Measurements from ENCODE around the gene NIPAL1.

NIPAL1 gene

DNA sequence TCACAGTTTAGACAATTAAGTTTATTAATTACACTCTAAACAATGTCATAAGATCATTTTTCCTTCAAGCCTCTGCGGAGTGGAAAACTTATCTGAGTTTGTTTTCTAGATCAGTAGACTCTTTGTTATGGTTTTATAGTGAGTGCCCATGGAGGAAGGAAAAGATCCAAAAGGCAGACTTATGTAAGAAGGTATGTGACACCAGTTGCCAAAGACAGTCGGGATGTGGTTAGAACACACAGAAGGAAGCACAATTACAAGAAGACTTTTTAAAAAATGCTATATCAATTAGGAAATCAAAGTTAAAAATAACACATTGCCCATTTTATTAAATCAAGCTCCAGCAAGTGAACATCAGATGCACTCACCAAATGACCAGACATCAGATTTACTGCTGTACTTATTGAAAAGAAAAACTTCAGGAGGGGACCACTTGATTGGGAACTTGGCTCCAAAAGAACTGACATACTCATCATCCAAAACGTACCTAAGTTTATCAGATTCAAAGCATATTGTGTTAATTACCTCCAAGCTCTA is 57.1 kb downstream of the NIPAL1 start:
- ChIA-PET CTCF (interaction anchor here (0.6 kb wide), 1 partner anchor 509 kb away, joined by 3 read pairs; no protein-coding TSS in a partner anchor), POLR2A (ENCODE audit: low non-redundant PET) (no interaction called here)
- no peak for DNase-seq (ENCODE audit: low spot score)
- TF ChIP-seq, protein P1, sequence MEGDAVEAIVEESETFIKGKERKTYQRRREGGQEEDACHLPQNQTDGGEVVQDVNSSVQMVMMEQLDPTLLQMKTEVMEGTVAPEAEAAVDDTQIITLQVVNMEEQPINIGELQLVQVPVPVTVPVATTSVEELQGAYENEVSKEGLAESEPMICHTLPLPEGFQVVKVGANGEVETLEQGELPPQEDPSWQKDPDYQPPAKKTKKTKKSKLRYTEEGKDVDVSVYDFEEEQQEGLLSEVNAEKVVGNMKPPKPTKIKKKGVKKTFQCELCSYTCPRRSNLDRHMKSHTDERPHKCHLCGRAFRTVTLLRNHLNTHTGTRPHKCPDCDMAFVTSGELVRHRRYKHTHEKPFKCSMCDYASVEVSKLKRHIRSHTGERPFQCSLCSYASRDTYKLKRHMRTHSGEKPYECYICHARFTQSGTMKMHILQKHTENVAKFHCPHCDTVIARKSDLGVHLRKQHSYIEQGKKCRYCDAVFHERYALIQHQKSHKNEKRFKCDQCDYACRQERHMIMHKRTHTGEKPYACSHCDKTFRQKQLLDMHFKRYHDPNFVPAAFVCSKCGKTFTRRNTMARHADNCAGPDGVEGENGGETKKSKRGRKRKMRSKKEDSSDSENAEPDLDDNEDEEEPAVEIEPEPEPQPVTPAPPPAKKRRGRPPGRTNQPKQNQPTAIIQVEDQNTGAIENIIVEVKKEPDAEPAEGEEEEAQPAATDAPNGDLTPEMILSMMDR (conservative IDR thresholded peaks at IDR 0.05; ENCODE audit: low read depth) = no peak
- no peak overlapping the region for H3K27ac ChIP-seq

DNA sequence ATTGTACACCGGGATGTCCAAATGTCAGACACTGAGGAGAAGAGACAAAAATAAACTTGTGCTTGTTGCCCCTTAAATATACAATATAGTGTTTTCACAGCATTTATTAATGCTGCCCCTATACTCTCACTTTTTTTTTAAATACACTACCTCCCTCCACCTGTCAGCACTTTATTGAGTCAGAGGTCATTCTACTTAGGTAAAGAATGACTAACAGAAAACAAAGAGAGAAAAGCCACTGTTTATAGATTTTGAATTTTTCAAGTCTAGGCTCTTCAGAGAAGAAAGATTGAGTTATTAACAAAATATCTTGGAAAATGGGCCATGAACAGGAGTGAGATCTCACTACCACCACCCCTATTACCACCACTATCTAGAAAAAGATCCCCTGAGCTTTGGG is 58.1 kb downstream of the NIPAL1 start:
- ChIA-PET CTCF (no interaction called here), POLR2A (ENCODE audit: low non-redundant PET) (no interaction called here)
- no peak for DNase-seq (ENCODE audit: low spot score)
- TF ChIP-seq, protein P1 (conservative IDR thresholded peaks at IDR 0.05; ENCODE audit: low read depth) = no peak
- H3K27ac ChIP-seq = no peak overlapping the region

DNA sequence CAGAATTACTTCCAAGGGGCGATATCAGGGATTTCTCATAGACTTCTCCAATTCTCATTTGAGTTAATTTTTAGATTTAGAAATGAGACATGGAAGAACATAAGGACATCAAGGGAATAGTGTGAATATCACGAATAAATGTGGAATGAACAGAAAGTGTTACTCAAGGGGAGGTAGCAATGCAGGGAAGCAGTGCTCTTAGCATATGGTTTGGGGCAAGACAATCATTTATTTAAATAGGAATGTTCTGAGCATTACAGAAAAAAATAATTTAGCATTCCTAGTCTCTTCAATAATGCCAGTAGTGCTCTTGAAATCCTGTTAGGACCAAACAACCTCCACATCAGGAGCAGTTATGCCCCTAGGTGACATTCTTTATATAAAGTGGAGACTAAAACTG is 61.9 kb downstream of the NIPAL1 start:
- DNase-seq (ENCODE audit: low spot score) = no peak
- ChIA-PET CTCF (no interaction called here), POLR2A (ENCODE audit: low non-redundant PET) (no interaction called here)
- TF ChIP-seq, protein P1 (conservative IDR thresholded peaks at IDR 0.05; ENCODE audit: low read depth) = no peak
- H3K27ac ChIP-seq = no peak overlapping the region

DNA sequence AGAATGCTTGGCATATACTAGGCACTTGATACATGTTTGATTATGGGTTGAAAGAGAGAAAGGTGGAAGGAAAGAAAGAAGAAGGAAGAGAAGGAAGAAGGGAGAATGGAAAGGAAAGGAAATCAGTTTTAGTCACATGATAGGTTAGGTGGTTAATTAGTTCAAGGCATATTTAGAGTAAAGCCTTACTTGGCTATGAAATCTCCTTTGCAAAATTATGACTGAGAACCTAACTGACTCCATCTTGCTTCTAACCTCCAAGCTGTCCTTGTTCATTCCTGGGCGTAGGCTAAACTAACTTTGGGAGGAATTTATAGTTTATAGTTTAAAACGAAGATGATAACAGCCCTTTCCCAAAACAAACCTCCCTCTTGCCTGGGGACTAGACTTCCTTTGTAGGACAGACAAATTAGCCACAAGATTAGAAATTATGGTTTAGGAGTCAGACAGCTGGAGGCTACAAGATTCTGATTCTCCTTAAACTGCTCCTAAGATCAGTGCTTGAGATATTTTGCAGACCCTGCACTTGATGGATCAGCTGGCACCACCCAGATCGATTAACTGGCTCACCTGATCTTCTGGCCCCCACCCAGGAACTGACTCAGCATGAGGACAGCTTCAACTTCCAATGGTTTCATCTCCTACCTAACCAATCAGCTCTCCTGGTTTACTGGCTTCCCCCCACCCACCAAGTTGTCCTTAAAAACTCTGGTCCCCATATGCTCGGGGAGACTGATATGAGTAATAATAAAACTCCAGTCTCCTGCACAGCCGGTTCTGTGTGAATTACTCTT is 62.5 kb downstream of the NIPAL1 start:
- DNase-seq (ENCODE audit: low spot score) = no peak
- ChIA-PET CTCF (no interaction called here), POLR2A (ENCODE audit: low non-redundant PET) (no interaction called here)
- H3K27ac ChIP-seq = no peak overlapping the region
- TF ChIP-seq, protein P1 (conservative IDR thresholded peaks at IDR 0.05; ENCODE audit: low read depth) = no peak

DNA sequence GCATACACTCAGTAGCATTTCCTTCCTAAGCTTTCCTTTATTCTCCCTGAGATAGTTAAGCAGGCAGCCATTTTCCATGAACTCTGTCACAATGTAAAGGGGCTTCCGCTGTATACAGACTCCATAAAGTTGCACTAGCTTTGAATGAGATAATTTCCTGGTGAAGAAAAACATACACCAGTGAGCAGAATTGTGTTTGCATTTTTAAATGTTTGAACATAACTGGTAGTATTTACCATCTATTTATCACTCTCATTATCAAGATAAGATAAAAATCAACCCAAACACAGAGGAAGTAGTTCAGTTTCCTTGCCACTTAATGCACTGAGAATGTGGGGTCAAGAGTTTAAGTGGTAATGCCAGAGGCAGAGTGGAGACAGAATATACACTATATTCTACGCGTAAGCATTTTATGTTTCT is 63.4 kb downstream of the NIPAL1 start:
- peak; percentile 26 for DNase-seq (ENCODE audit: low spot score)
- TF ChIP-seq, protein P1 (conservative IDR thresholded peaks at IDR 0.05; ENCODE audit: low read depth) = no peak
- CTCF ChIA-PET = no interaction called here
- H3K27ac ChIP-seq = no peak overlapping the region
- POLR2A ChIA-PET (ENCODE audit: low non-redundant PET) = no interaction called here

DNA sequence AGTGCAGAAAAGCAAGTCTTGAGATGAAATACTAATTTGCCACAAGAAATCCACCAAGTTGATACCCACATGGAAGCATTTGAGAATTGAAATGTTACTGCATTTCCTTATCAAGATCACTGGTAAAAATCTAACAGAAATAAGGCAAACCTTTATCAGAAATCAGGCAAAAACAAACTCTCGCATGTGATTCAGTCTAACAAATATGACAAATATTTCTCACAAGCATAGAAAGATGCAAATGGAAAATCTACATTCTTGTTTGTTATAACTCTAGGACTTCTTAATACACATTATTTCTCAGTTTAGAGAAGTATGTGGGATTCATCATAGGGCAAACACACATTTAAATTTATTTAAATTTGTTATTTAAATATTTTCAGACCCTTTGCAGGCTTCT is 64.6 kb downstream of the NIPAL1 start:
- POLR2A ChIA-PET (ENCODE audit: low non-redundant PET) = no interaction called here

More for the DNA sequence above, 64.6 kb downstream of the NIPAL1 start:
- H3K27ac ChIP-seq = no peak overlapping the region
- no peak for DNase-seq (ENCODE audit: low spot score)
- CTCF ChIA-PET = no interaction called here
- TF ChIP-seq, protein P1 (conservative IDR thresholded peaks at IDR 0.05; ENCODE audit: low read depth) = no peak
